ENCODE results near the gene LPAR5.

DNA sequence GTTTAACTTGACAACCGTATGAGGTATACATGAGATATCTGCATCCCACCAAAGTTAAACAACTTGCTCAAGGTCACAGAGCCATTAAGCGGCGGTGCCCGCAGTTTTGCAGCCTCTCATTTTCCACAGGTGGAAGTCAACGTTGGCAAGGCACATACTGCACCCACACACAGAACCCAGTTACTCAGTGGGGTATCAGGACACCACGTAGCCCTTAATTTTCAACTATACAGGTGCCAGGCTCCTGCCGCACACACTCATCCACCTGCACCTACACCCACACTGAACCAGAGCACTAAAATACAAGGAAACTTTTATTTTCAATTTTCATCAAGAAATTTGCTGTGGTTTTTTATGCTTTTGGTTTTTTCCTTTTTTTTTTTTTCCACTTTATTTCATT lies 66.0 kb downstream of the LPAR5 start:
- TF ChIP-seq, protein P1, sequence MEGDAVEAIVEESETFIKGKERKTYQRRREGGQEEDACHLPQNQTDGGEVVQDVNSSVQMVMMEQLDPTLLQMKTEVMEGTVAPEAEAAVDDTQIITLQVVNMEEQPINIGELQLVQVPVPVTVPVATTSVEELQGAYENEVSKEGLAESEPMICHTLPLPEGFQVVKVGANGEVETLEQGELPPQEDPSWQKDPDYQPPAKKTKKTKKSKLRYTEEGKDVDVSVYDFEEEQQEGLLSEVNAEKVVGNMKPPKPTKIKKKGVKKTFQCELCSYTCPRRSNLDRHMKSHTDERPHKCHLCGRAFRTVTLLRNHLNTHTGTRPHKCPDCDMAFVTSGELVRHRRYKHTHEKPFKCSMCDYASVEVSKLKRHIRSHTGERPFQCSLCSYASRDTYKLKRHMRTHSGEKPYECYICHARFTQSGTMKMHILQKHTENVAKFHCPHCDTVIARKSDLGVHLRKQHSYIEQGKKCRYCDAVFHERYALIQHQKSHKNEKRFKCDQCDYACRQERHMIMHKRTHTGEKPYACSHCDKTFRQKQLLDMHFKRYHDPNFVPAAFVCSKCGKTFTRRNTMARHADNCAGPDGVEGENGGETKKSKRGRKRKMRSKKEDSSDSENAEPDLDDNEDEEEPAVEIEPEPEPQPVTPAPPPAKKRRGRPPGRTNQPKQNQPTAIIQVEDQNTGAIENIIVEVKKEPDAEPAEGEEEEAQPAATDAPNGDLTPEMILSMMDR (IDR thresholded peaks at IDR 0.05) = no peak
- TF ChIP-seq POLR2AphosphoS5 (IDR thresholded peaks at IDR 0.05) (no peak), EP300 (IDR thresholded peaks at IDR 0.05; ENCODE audit: low read depth) (no peak)

Measured in transverse colon (tissue), 4 donors.